SK-N-SH (cell line): Measurements from ENCODE around the gene SLC9A2. TPM values are rescaled to one million over a fixed set of nuclear protein-coding genes. Genes with fewer than 3 reads are reported as not detected.

ENCODE experiments used
- CTCF ChIA-PET: fragments of 300-600, 350-600 bp; formaldehyde crosslinking; extraction: SDS; loops from one replicate; lab custom pipeline; 2021; lab: Yijun Ruan, JAX
- POLR2A ChIA-PET: fragments of 350-600 bp; sonication (Branson Sonifier 250); formaldehyde crosslinking; extraction: SDS; loops from one replicate; lab custom pipeline; 2020; ENCODE audit warnings: antibody characterized with exemption, inconsistent platforms; lab: Yijun Ruan, JAX
- DNase-seq: peaks from one replicate; pipeline ENCODE4 v3.0.0; 2012
- H2AFZ ChIP-seq: fragments of 200-600 bp; sonication (generic); 2 replicates; pipeline ENCODE4 v1.8.1; 2016; ENCODE audit warnings: antibody characterized with exemption, mild to moderate bottlenecking, low read depth
- H3F3A ChIP-seq: fragments of 200-600 bp; sonication (generic); replicated peaks from 2 replicates; pipeline ENCODE3; 2016; ENCODE audit warnings: antibody characterized with exemption, mild to moderate bottlenecking; ENCODE audit not compliant: insufficient read depth
- H3K27ac ChIP-seq, 2 experiments: fragments of 200-500 bp in 1 of 2; fragments of 200-600 bp in 1 of 2; sonication (Bioruptor generic) in 1 of 2; sonication (generic), shearing (Covaris generic) in 1 of 2; 2 replicates each; pipeline versions ENCODE4 v1.5.1 to v1.6.1; 2014 to 2016; ENCODE audit warnings: low read depth in 2 of 2, inconsistent platforms in 1 of 2, low read length in 1 of 2, mild to moderate bottlenecking in 1 of 2, mixed read lengths in 1 of 2
- H3K27me3 ChIP-seq: fragments of 200-600 bp; sonication (generic), shearing (Covaris generic); 2 replicates; pipeline ENCODE4 v1.6.1; 2016; ENCODE audit warnings: mixed run types; ENCODE audit not compliant: insufficient read depth
- H3K36me3 ChIP-seq, 2 experiments: fragments of 200-500 bp in 1 of 2; fragments of 200-600 bp in 1 of 2; sonication (Bioruptor generic) in 1 of 2; sonication (generic) in 1 of 2; replicated peaks in 1 of 2; 2 replicates each; pipeline versions ENCODE3 to v1.5.1; 2014 to 2016; ENCODE audit warnings: low read length in 1 of 2, mild to moderate bottlenecking in 1 of 2; ENCODE audit not compliant: insufficient read depth in 2 of 2, control insufficient read depth in 1 of 2
- H3K4me1 ChIP-seq, 2 experiments: fragments of 200-500 bp in 1 of 2; fragments of 200-600 bp in 1 of 2; sonication (Bioruptor generic) in 1 of 2; sonication (generic), shearing (Covaris generic) in 1 of 2; 2 replicates each; pipeline versions ENCODE4 v1.5.1 to v1.6.1; 2014 to 2016; ENCODE audit warnings: low read depth in 1 of 2, low read length in 1 of 2, mixed run types in 1 of 2; ENCODE audit not compliant: insufficient read depth in 2 of 2, control insufficient read depth in 1 of 2
- H3K4me2 ChIP-seq: fragments of 200-600 bp; sonication (generic), shearing (Covaris generic); 2 replicates; pipeline ENCODE4 v1.6.1; 2017; ENCODE audit warnings: mixed run types
- H3K4me3 ChIP-seq, 2 experiments: fragments of 200-500 bp in 1 of 2; fragments of 200-600 bp in 1 of 2; sonication (Bioruptor generic) in 1 of 2; sonication (generic), shearing (Covaris generic) in 1 of 2; 2 replicates each; pipeline versions ENCODE4 v1.5.1 to v1.8.1; 2014 to 2016; ENCODE audit warnings: low read depth in 2 of 2, inconsistent platforms in 1 of 2, low read length in 1 of 2, mild to moderate bottlenecking in 1 of 2, mixed read lengths in 1 of 2, moderate library complexity in 1 of 2
- H3K79me2 ChIP-seq: fragments of 200-600 bp; sonication (generic); 2 replicates; pipeline ENCODE4 v1.8.1; 2017; ENCODE audit warnings: mild to moderate bottlenecking; ENCODE audit not compliant: insufficient read depth
- H3K9ac ChIP-seq: fragments of 200-600 bp; sonication (generic); 2 replicates; pipeline ENCODE4 v1.6.1; 2017; ENCODE audit warnings: mixed run types
- H3K9me2 ChIP-seq: fragments of 200-600 bp; sonication (generic); 2 replicates; pipeline ENCODE4 v1.6.1; 2017; ENCODE audit warnings: mixed run types
- H3K9me3 ChIP-seq: fragments of 200-600 bp; sonication (generic); 2 replicates; pipeline ENCODE4 v1.6.1; 2017; ENCODE audit warnings: mixed run types, mild to moderate bottlenecking, moderate library complexity
- H4K20me1 ChIP-seq: fragments of 200-600 bp; sonication (generic); 2 replicates; pipeline ENCODE4 v1.6.1; 2017; ENCODE audit warnings: mild to moderate bottlenecking, mixed run types; ENCODE audit not compliant: insufficient read depth
- EZH2phosphoT487 ChIP-seq: fragments of 200-600 bp; sonication (generic); IDR thresholded peaks from 2 replicates; pipeline ENCODE4 v1.6.1; 2017; ENCODE audit warnings: low read depth, mixed run types, mild to moderate bottlenecking, antibody characterized with exemption, moderate library complexity, borderline replicate concordance
- FOSL2 ChIP-seq: IDR thresholded peaks from 2 replicates; pipeline ENCODE4 v1.4.0; 2012; ENCODE audit warnings: low read depth, mild to moderate bottlenecking, moderate library complexity, borderline replicate concordance
- FOXJ3 ChIP-seq: sonication (generic); formaldehyde crosslinking; IDR thresholded peaks from 2 replicates; pipeline ENCODE4 v1.5.1; 2020; ENCODE audit warnings: mild to moderate bottlenecking, missing genetic modification reagents
- GATA2 ChIP-seq: sonication (generic); formaldehyde crosslinking; IDR thresholded peaks from 2 replicates; pipeline ENCODE4 v1.5.0; 2020; ENCODE audit warnings: mild to moderate bottlenecking, missing genetic modification reagents
- JUND ChIP-seq: IDR thresholded peaks from 2 replicates; pipeline ENCODE4 v1.4.0; 2012
- MEF2A ChIP-seq: IDR thresholded peaks from 2 replicates; pipeline ENCODE4 v1.4.0; 2012; ENCODE audit warnings: low read depth, borderline replicate concordance
- NFIC ChIP-seq: IDR thresholded peaks from 2 replicates; pipeline ENCODE4 v1.4.0; 2012; ENCODE audit warnings: borderline replicate concordance
- SIN3A ChIP-seq: IDR thresholded peaks from 2 replicates; pipeline ENCODE4 v1.6.1; 2012; ENCODE audit warnings: low read depth, mild to moderate bottlenecking, low read length, moderate library complexity, borderline replicate concordance
- SMC3 ChIP-seq: IDR thresholded peaks from 2 replicates; pipeline ENCODE4 v1.6.1; 2012; ENCODE audit warnings: low read depth, low read length, improper control_type of control experiment
- TEAD4 ChIP-seq: IDR thresholded peaks from 2 replicates; pipeline ENCODE4 v1.4.0; 2012; ENCODE audit warnings: mild to moderate bottlenecking, borderline replicate concordance; ENCODE audit not compliant: insufficient read depth
- YY1 ChIP-seq: IDR thresholded peaks from 2 replicates; pipeline ENCODE4 v1.4.0; 2012; ENCODE audit warnings: low read depth, mild to moderate bottlenecking
- WGBS: methylation state at CpG from one replicate; pipeline ENCODE4 v1.1.6; 2017; ENCODE audit warnings: low lambda C conversion rate; 5-methylcytosine and 5-hydroxymethylcytosine counted together
- polyA plus RNA-seq, 3 experiments: library from polyadenylated mRNA; depleted of rRNA; stranded (reverse); fragments of >200 nt; gene quantifications; 2 replicates each; pipeline ENCODE4 v1.2.3, GENCODE V29; 2012
- TF ChIP-seq, protein P1 (sequence below): fragments of 150-350 bp; IDR thresholded peaks from 2 replicates; pipeline ENCODE4 v1.6.1; 2016; ENCODE audit warnings: mild to moderate bottlenecking, low read depth, low read length
- TF ChIP-seq, protein P2 (sequence below): fragments of 200-600 bp; sonication (generic); IDR thresholded peaks from 2 replicates; pipeline ENCODE4 v1.6.1; 2017; ENCODE audit warnings: antibody characterized with exemption, mild to moderate bottlenecking, moderate library complexity
- TF ChIP-seq, protein P3 (sequence below): IDR thresholded peaks from 2 replicates; pipeline ENCODE4 v1.4.0; 2012; ENCODE audit warnings: low read depth, borderline replicate concordance
- TF ChIP-seq, protein P4 (sequence below): IDR thresholded peaks from 2 replicates; pipeline ENCODE4; 2012
- TF ChIP-seq, protein P5 (sequence below): IDR thresholded peaks from 2 replicates; pipeline ENCODE4 v1.6.1; 2012; ENCODE audit warnings: mild to moderate bottlenecking, low read depth, low read length, moderate library complexity
- TF ChIP-seq, protein P6 (sequence below): IDR thresholded peaks from 2 replicates; pipeline ENCODE4 v1.4.0; 2012; ENCODE audit warnings: low read depth

The SLC9A2 gene
- polyA plus RNA-seq, 1 of the 3 experiments (the other 2 are of a cell fraction) = not detected

DNA sequence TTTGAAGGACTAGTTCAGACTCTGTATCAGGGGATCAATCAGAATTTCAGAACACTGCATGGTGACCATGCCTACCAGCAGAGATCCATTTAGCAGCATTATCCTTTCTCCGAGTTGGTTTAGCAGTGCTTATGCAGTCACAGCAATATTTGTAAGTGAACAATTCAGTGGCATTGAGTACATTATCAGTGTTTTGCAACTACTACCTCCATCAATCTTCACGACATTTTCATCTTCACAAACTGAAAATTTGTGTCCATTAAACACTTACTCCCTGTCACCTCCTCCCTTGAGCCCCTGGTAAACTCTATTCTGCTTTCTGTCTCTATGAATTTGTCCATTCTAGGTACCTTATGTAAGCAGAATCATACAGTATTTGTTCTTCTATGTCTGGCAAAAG lies 20.1 kb downstream of the SLC9A2 start (continued):
- TF ChIP-seq, protein P1, sequence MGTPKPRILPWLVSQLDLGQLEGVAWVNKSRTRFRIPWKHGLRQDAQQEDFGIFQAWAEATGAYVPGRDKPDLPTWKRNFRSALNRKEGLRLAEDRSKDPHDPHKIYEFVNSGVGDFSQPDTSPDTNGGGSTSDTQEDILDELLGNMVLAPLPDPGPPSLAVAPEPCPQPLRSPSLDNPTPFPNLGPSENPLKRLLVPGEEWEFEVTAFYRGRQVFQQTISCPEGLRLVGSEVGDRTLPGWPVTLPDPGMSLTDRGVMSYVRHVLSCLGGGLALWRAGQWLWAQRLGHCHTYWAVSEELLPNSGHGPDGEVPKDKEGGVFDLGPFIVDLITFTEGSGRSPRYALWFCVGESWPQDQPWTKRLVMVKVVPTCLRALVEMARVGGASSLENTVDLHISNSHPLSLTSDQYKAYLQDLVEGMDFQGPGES = no peak
- no peak for TF ChIP-seq MEF2A
- TF ChIP-seq TEAD4 = no peak

DNA sequence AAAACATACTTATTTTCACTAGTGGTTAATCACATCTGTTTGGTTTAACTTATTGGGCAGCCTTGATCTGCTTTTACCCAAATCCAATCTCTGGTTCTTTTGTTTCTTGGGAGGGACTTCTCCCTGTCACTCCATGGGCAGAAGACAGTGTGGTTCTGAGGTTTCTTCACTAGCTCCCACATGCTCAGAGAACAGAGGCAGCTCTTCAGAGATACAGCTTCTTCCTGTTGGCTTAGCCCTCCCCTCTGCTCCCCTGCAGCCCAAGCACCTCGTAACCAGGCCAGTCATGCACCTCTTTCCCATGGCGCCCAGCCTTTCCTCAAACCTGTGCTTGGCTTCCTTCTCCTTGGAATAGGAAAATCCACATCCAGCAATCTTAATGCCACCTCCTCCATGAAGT lies 32.8 kb downstream of the SLC9A2 start:
- Histone ChIP-seq H3K36me3 (no peaks in the 10 kb centered on the region), H3K9me2 (no peaks in the 10 kb centered on the region), H3K9ac (no peak overlapping the region), H3K9me3 (no peaks in the 10 kb centered on the region), H3F3A (no peaks in the 10 kb centered on the region), H3K4me2 (no peak overlapping the region), H3K79me2 (no peaks in the 10 kb centered on the region), H2AFZ (no peak overlapping the region), H3K4me1 (no peaks in the 10 kb centered on the region), H3K27ac (no peak overlapping the region), H4K20me1 (no peaks in the 10 kb centered on the region)
- no peak for DNase-seq
- ChIA-PET CTCF (no interaction called here), POLR2A (no interaction called here)
- 7% methylated on average over 2 of the region's 2 CpGs for WGBS
- TF ChIP-seq, protein P2, sequence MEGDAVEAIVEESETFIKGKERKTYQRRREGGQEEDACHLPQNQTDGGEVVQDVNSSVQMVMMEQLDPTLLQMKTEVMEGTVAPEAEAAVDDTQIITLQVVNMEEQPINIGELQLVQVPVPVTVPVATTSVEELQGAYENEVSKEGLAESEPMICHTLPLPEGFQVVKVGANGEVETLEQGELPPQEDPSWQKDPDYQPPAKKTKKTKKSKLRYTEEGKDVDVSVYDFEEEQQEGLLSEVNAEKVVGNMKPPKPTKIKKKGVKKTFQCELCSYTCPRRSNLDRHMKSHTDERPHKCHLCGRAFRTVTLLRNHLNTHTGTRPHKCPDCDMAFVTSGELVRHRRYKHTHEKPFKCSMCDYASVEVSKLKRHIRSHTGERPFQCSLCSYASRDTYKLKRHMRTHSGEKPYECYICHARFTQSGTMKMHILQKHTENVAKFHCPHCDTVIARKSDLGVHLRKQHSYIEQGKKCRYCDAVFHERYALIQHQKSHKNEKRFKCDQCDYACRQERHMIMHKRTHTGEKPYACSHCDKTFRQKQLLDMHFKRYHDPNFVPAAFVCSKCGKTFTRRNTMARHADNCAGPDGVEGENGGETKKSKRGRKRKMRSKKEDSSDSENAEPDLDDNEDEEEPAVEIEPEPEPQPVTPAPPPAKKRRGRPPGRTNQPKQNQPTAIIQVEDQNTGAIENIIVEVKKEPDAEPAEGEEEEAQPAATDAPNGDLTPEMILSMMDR = no peak
- no peak for TF ChIP-seq FOSL2
- TF ChIP-seq, all 33 proteins: peak for 0
- H3K4me3 ChIP-seq = no peak overlapping the region
- no peaks in the 10 kb centered on the region for H3K27me3 ChIP-seq

DNA sequence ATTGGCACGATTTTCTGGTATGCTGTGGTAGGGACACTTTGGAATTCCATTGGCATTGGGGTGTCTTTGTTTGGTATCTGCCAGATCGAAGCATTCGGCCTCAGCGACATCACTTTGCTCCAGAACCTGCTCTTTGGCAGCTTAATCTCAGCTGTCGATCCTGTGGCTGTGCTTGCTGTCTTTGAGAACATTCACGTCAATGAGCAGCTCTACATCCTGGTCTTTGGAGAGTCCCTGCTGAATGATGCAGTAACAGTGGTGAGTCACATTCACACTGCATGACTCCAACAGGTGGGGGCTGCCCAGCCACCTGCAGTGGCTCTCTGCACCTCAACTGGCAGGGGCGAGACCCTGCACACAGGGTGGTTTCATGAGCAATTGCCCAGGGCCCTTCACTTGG lies 38.4 kb downstream of the SLC9A2 start:
- H4K20me1 ChIP-seq = no peaks in the 10 kb centered on the region
- H3K27me3 ChIP-seq = peaks cover 12% of the 10 kb centered on the region; the same call in 1 of the 2 replicates
- no peaks in the 10 kb centered on the region for H3K79me2 ChIP-seq
- H3K27ac ChIP-seq = no peak overlapping the region
- no peaks in the 10 kb centered on the region for H3K9me2 ChIP-seq
- H3K36me3 ChIP-seq = no peaks in the 10 kb centered on the region
- TF ChIP-seq SMC3 (no peak), SIN3A (no peak), YY1 (no peak), EZH2phosphoT487 (no peak), NFIC (no peak), FOXJ3 (CRISPR knock-in tag) (no peak), TEAD4 (no peak), JUND (no peak), GATA2 (CRISPR knock-in tag) (no peak)
- TF ChIP-seq, protein P3, sequence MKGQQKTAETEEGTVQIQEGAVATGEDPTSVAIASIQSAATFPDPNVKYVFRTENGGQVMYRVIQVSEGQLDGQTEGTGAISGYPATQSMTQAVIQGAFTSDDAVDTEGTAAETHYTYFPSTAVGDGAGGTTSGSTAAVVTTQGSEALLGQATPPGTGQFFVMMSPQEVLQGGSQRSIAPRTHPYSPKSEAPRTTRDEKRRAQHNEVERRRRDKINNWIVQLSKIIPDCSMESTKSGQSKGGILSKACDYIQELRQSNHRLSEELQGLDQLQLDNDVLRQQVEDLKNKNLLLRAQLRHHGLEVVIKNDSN = no peak
- TF ChIP-seq, protein P4, sequence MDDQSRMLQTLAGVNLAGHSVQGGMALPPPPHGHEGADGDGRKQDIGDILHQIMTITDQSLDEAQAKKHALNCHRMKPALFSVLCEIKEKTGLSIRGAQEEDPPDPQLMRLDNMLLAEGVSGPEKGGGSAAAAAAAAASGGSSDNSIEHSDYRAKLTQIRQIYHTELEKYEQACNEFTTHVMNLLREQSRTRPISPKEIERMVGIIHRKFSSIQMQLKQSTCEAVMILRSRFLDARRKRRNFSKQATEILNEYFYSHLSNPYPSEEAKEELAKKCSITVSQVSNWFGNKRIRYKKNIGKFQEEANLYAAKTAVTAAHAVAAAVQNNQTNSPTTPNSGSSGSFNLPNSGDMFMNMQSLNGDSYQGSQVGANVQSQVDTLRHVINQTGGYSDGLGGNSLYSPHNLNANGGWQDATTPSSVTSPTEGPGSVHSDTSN = no peak
- TF ChIP-seq, protein P5, sequence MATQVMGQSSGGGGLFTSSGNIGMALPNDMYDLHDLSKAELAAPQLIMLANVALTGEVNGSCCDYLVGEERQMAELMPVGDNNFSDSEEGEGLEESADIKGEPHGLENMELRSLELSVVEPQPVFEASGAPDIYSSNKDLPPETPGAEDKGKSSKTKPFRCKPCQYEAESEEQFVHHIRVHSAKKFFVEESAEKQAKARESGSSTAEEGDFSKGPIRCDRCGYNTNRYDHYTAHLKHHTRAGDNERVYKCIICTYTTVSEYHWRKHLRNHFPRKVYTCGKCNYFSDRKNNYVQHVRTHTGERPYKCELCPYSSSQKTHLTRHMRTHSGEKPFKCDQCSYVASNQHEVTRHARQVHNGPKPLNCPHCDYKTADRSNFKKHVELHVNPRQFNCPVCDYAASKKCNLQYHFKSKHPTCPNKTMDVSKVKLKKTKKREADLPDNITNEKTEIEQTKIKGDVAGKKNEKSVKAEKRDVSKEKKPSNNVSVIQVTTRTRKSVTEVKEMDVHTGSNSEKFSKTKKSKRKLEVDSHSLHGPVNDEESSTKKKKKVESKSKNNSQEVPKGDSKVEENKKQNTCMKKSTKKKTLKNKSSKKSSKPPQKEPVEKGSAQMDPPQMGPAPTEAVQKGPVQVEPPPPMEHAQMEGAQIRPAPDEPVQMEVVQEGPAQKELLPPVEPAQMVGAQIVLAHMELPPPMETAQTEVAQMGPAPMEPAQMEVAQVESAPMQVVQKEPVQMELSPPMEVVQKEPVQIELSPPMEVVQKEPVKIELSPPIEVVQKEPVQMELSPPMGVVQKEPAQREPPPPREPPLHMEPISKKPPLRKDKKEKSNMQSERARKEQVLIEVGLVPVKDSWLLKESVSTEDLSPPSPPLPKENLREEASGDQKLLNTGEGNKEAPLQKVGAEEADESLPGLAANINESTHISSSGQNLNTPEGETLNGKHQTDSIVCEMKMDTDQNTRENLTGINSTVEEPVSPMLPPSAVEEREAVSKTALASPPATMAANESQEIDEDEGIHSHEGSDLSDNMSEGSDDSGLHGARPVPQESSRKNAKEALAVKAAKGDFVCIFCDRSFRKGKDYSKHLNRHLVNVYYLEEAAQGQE = no peak
- TF ChIP-seq, protein P6, sequence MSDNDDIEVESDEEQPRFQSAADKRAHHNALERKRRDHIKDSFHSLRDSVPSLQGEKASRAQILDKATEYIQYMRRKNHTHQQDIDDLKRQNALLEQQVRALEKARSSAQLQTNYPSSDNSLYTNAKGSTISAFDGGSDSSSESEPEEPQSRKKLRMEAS = no peak
- no peaks in the 10 kb centered on the region for H3K4me1 ChIP-seq
- CTCF ChIA-PET = no interaction called here
- no peak overlapping the region for H3K4me3 ChIP-seq
- H3F3A ChIP-seq = no peaks in the 10 kb centered on the region
- H3K9ac ChIP-seq = no peak overlapping the region
- H3K4me2 ChIP-seq = no peak overlapping the region
- H2AFZ ChIP-seq = no peak overlapping the region
- no peak for DNase-seq
- no peaks in the 10 kb centered on the region for H3K9me3 ChIP-seq
- POLR2A ChIA-PET = no interaction called here
- 14% methylated on average over 7 of the region's 7 CpGs for WGBS
